ENCODE measurements around the gene C19orf85.

- TF ChIP-seq POLR2A (IDR thresholded peaks at IDR 0.05) (no peak), CTCF (IDR thresholded peaks at IDR 0.05) (no peak), POLR2AphosphoS5 (IDR thresholded peaks at IDR 0.05) (no peak)
Measured at GRCh38 chr19:55443045-55443823, 21.3 kb downstream of the C19orf85 start, which contains the start of gene SHISA7.
